ENCODE data around the gene DUSP1.

- TF ChIP-seq CTCF (IDR thresholded peaks at IDR 0.05) (no peak), EZH2phosphoT487 (IDR thresholded peaks at IDR 0.05) (no peak)
These were observed 20.9 kb upstream of the DUSP1 start for GRCh38 chr5:172791726-172792445.

Data from neural progenitor cell (in vitro differentiated cells).